Pancreas (tissue), 10 donors: ENCODE results near the gene PYM1. TPM values are rescaled to one million over a fixed set of nuclear protein-coding genes. Genes with fewer than 3 reads are reported as not detected.
A peak's percentile ranks its signal among the peaks of the same experiment; 100 is the strongest.

Experiments used
- ATAC-seq, 4 donors: fragments of 200-7000 bp; cut with Tn5 transposase; one replicate each; pipeline versions ENCODE4 v1.8.0 to v1.9.1; 2020; ENCODE audit warnings: mild to moderate bottlenecking in 4 of 4, moderate library complexity in 4 of 4
- DNase-seq, 6 donors: peaks; one replicate each; pipeline ENCODE4 v3.0.0-alpha.2; 2020
- FAIRE-seq: peaks from 2 replicates; lab custom pipeline; 2012; peaks lifted over from hg19 to GRCh38; lab: Jason Lieb, UNC
- H3K27ac ChIP-seq, 4 donors: fragments of 200-600 bp; sonication (generic); 1 replicate in 3 of 4; 2 replicates in 1 of 4; pipeline versions ENCODE4 v1.5.0 to v1.8.0; 2020
- H3K27me3 ChIP-seq, 4 donors: fragments of 200-600 bp; one replicate each; pipeline ENCODE4 v1.8.0; 2021
- H3K36me3 ChIP-seq, 3 donors: fragments of 200-600 bp; sonication (generic) in 1 of 3; one replicate each; pipeline versions ENCODE4 v1.5.0 to v1.8.0; 2020 to 2021
- H3K4me1 ChIP-seq, 3 donors: fragments of 200-600 bp; one replicate each; pipeline ENCODE4 v1.8.0; 2021
- H3K4me3 ChIP-seq, 4 donors: fragments of 200-600 bp; sonication (generic) in 2 of 4; one replicate each; pipeline versions ENCODE4 v1.5.0 to v1.8.0; 2020 to 2021
- H3K9me3 ChIP-seq, 4 donors: fragments of 200-600 bp; one replicate each; pipeline ENCODE4 v1.8.0; 2021
- WGBS, 2 donors: extraction: QIAGEN DNeasy Blood & Tissue Kit; methylation state at CpG; one replicate each; pipeline ENCODE4 v1.1.7; 2013; 5-methylcytosine and 5-hydroxymethylcytosine counted together
- intact Hi-C, 3 donors: fragments of 100-400 bp; cut with DNase I; formaldehyde crosslinking; loops; one replicate each; pipeline versions ENCODE4 v1.11.1 to v1.14.2; 2022
- polyA plus RNA-seq, 2 donors: library from polyadenylated mRNA; stranded (reverse); fragments of 200-250 nt; gene quantifications; one replicate each; pipeline ENCODE4 v1.2.3, GENCODE V29; 2013
- total RNA-seq, 6 donors: library from RNA; stranded (reverse); fragmentation: NEBNext Ultra II Directional in 4 of 6; extraction: Animal tissue kit (Norgen Biotek cat#: 25700) in 4 of 6; gene quantifications; one replicate each; pipeline versions ENCODE4 v1.2.1 to v1.2.4, GENCODE V29; 2021 to 2023
- TF ChIP-seq, protein P1 (sequence below), 4 donors: fragments of 200-600 bp; sonication (generic) in 3 of 4; IDR thresholded peaks; one replicate each; pipeline versions ENCODE4 v1.5.0 to v1.8.0; 2021; ENCODE audit warnings: antibody characterized with exemption in 4 of 4
- donor health status: healthy with polysubstance abuse.
- donor health status: DM: no; HTN: no; CAD: no; lungs with moderate emphysema.
- donor health status: DM: no; HTN: no; CAD: no.
- donor health status: control.
- donor health status: control.
- donor health status: Bipolar disorder and iron deficiency.
- donor health status: DM: yes; HTN: yes; CAD: no.
- donor health status: DM: no; HTN: no; CAD: no.
- donor health status: DM: no; HTN: no; CAD: no.
- donor health status: DM: yes; HTN: yes; CAD: no.

The PYM1 gene
- total and polyA plus RNA-seq, 8 donors, result 10.8 to 32.9 (median 13.9) TPM

DNA sequence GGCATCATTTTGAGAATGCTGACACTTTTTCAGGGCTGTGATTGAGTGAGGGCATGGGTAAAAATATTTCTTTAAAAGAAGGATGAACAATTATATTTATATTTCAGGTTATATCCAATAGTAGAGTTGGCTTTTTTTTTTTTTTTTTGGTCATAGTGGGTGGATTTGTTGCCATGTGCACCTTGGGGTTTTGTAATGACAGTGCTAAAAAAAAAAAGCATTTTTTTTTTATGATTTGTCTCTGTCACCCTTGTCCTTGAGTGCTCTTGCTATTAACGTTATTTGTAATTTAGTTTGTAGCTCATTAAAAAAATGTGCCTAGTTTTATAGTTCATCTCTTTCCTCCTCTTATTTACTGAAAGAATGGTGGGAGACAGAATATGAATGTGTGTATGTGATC is 44.8 kb upstream of the PYM1 start:
- DNase-seq, result no peak
- no peak for FAIRE-seq
- Histone ChIP-seq H3K27ac (peak overlapping the region in 3 of 4 donors; percentile 78 to 96 (median 94)), H3K36me3 (no peaks in the 10 kb centered on the region), H3K9me3 (no peaks in the 10 kb centered on the region), H3K4me3 (peak overlapping the region in 2 of 4 donors; percentile 48 to 53), H3K4me1 (peaks cover 0 to 18% (median 0%) of the 10 kb centered on the region in 3 donors), H3K27me3 (no peaks in the 10 kb centered on the region)
- ATAC-seq, result no peak
- 7 to 12% methylated on average over 1 of the region's 1 CpG for WGBS, 2 donors
- TF ChIP-seq, protein P1, sequence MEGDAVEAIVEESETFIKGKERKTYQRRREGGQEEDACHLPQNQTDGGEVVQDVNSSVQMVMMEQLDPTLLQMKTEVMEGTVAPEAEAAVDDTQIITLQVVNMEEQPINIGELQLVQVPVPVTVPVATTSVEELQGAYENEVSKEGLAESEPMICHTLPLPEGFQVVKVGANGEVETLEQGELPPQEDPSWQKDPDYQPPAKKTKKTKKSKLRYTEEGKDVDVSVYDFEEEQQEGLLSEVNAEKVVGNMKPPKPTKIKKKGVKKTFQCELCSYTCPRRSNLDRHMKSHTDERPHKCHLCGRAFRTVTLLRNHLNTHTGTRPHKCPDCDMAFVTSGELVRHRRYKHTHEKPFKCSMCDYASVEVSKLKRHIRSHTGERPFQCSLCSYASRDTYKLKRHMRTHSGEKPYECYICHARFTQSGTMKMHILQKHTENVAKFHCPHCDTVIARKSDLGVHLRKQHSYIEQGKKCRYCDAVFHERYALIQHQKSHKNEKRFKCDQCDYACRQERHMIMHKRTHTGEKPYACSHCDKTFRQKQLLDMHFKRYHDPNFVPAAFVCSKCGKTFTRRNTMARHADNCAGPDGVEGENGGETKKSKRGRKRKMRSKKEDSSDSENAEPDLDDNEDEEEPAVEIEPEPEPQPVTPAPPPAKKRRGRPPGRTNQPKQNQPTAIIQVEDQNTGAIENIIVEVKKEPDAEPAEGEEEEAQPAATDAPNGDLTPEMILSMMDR (IDR thresholded peaks at IDR 0.05), result no peak
- intact Hi-C loops, result no loop called here

DNA sequence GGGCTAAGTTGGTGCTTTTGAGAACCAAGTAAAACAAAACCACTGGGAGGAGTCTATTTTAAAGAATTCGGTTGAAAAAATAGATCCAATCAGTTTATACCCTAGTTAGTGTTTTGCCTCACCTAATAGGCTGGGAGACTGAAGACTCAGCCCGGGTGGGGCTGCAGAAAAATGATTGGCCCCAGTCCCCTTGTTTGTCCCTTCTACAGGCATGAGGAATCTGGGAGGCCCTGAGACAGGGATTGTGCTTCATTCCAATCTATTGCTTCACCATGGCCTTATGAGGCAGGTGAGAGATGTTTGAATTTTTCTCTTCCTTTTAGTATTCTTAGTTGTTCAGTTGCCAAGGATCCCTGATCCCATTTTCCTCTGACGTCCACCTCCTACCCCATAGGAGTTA is 44.3 kb upstream of the PYM1 start:
- TF ChIP-seq, protein P1 (IDR thresholded peaks at IDR 0.05), result no peak

DNA sequence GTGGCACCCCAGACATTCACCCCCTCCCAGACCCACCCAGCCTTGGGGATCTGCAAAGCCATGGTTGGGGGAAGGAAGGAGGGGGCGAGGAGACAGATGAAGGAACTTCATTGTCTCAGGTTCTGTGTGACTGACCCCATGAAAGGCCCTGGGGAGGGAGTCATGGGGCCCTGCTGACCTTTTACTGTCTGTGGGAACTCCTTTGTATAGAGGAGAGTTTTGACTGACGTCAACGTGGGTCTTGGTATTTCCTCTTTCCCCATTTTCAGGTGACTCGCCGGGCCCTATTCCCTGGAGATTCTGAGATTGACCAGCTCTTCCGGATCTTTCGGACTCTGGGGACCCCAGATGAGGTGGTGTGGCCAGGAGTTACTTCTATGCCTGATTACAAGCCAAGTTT is 43.1 kb upstream of the PYM1 start:
- H3K4me3 ChIP-seq, result no peak overlapping the region
- TF ChIP-seq, protein P1 (IDR thresholded peaks at IDR 0.05), result no peak
- peaks cover 0 to 18% (median 0%) of the 10 kb centered on the region in 3 donors for H3K4me1 ChIP-seq
- FAIRE-seq, result no peak
- H3K27ac ChIP-seq, result no peak overlapping the region
- intact Hi-C loops, result no loop called here
- no peaks in the 10 kb centered on the region for H3K27me3 ChIP-seq
- no peak for ATAC-seq
- DNase-seq, result no peak
- H3K9me3 ChIP-seq, result no peaks in the 10 kb centered on the region
- H3K36me3 ChIP-seq, result no peaks in the 10 kb centered on the region
- WGBS, 2 donors, result 92 to 95% methylated on average over 7 of the region's 7 CpGs

More for the DNA sequence above, 44.3 kb upstream of the PYM1 start:
- Histone ChIP-seq H3K4me3 (no peak overlapping the region), H3K36me3 (no peaks in the 10 kb centered on the region), H3K4me1 (peaks cover 0 to 19% (median 0%) of the 10 kb centered on the region in 3 donors), H3K9me3 (no peaks in the 10 kb centered on the region), H3K27ac (peak overlapping the region in 2 of 4 donors; percentile 94 to 96), H3K27me3 (no peaks in the 10 kb centered on the region)
- intact Hi-C loops, result no loop called here
- 54% methylated on average over 3 of the region's 3 CpGs for WGBS, 2 donors
- FAIRE-seq (no peak), DNase-seq (no peak), ATAC-seq (no peak)

DNA sequence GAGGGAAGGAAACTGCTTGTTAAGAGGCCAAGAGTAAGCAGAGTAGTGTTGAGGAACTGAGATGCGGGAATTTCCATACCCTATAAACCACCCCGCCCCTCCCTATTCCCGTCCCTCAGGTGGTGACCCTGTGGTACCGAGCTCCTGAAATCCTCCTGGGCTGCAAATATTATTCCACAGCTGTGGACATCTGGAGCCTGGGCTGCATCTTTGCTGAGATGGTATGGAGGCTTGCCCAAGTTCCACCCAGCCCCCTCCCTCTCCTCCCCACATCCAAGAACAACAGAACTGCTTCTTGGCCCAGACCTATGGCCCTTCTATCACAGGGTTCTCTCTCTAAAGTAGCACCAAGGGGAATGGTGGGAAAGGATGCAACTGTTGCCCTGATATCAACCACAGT is 41.7 kb upstream of the PYM1 start:
- ATAC-seq (no peak), FAIRE-seq (no peak), DNase-seq (no peak)
- TF ChIP-seq, protein P1 (IDR thresholded peaks at IDR 0.05), result no peak
- Histone ChIP-seq H3K27ac (no peak overlapping the region), H3K36me3 (no peaks in the 10 kb centered on the region), H3K9me3 (no peaks in the 10 kb centered on the region), H3K27me3 (no peaks in the 10 kb centered on the region), H3K4me3 (no peak overlapping the region), H3K4me1 (peaks cover 0 to 11% (median 0%) of the 10 kb centered on the region in 3 donors)
- intact Hi-C loops, result no loop called here
- 86 to 90% methylated on average over 4 of the region's 4 CpGs for WGBS, 2 donors

DNA sequence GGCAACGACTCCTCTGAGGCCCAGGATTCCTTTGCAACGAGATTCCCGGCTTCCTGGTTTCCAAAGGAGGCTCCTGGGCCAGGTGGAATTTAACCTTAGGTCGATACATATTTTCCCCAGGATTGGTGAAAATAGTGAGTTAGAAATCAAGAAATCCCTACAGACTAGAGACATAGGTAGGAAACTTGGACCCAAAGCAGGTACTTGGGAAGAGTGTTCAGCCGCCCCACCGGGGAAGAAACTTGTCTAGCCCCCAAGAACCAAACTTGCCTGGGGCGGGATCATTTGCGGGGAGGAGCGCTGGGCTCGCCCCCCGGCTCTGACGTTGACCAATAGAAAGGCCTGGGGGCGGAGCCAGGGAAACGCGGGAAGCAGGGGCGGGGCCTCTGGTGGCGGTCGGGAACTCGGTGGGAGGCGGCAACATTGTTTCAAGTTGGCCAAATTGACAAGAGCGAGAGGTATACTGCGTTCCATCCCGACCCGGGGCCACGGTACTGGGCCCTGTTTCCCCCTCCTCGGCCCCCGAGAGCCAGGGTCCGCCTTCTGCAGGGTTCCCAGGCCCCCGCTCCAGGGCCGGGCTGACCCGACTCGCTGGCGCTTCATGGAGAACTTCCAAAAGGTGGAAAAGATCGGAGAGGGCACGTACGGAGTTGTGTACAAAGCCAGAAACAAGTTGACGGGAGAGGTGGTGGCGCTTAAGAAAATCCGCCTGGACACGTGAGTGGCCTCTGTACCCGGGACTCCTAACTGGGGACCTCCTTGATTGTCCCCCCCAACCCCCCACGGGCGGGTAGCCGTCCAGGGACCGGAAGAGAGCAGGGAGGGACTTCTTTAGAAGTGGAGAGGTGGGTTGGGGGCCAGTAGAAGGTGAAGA is 39.0 kb upstream of the PYM1 start, which contains the start of gene CDK2:
Gene CDK2 (plus strand): TSS at position 423 of the 874 bp plus-strand sequence. CDS start 179 bp downstream, at position 602.
- Histone ChIP-seq H3K27me3 (no peaks in the 10 kb centered on the region), H3K36me3 (no peaks in the 10 kb centered on the region), H3K9me3 (no peaks in the 10 kb centered on the region), H3K4me3 (peak within 1 kb of the TSS; percentile 41 to 78 (median 68)), H3K4me1 (peaks cover 0 to 7% (median 0%) of the 10 kb centered on the region in 3 donors), H3K27ac (peak within 1 kb of the TSS; percentile 67 to 82 (median 76))
- TF ChIP-seq, protein P1 (IDR thresholded peaks at IDR 0.05), result no peak
- intact Hi-C loops, result no loop called here
- 0% methylated on average over 41 to 45 of the region's 45 CpGs for WGBS, 2 donors
- DNase-seq (peak; percentile 90 to 96 (median 94)), ATAC-seq (peak; percentile 99 to 100 (median 99)), FAIRE-seq (no peak)
